Neural cell (in vitro differentiated cells): ENCODE data around the gene CNTN4. TPM values are rescaled to one million over a fixed set of nuclear protein-coding genes. Genes with fewer than 3 reads are reported as not detected.

Source experiments
- H2AFZ ChIP-seq: fragments of 200-600, 300-800 bp; sonication (generic), shearing (Covaris generic); 2 replicates; pipeline ENCODE4 v1.6.0; 2014; ENCODE audit warnings: low read depth, mild to moderate bottlenecking, antibody characterized with exemption, low read length, moderate library complexity
- H3F3A ChIP-seq: fragments of 200-600 bp; shearing (Covaris generic); 2 replicates; pipeline ENCODE4 v1.6.1; 2016; ENCODE audit warnings: mild to moderate bottlenecking, moderate library complexity, mixed read lengths, antibody characterized with exemption, low read length; ENCODE audit not compliant: insufficient read depth, poor library complexity, severe bottlenecking
- H3K27ac ChIP-seq: fragments of 200-600, 300-800 bp; sonication (generic), shearing (Covaris generic); 2 replicates; pipeline ENCODE4 v1.5.1; 2014; ENCODE audit warnings: mild to moderate bottlenecking, low read length, moderate library complexity
- H3K27me3 ChIP-seq: fragments of 300-800, 200-600 bp; sonication (generic), shearing (Covaris generic); 2 replicates; pipeline ENCODE4 v1.6.0; 2014; ENCODE audit warnings: mild to moderate bottlenecking, low read depth, low read length, moderate library complexity; ENCODE audit not compliant: insufficient read depth
- H3K36me3 ChIP-seq: fragments of 300-800, 200-600 bp; sonication (generic), shearing (Covaris generic); 2 replicates; pipeline ENCODE4 v1.5.1; 2014; ENCODE audit warnings: mild to moderate bottlenecking, antibody characterized with exemption, low read length, moderate library complexity; ENCODE audit not compliant: insufficient read depth
- H3K4me2 ChIP-seq: fragments of 300-800, 200-600 bp; sonication (generic), shearing (Covaris generic); 2 replicates; pipeline ENCODE4 v1.6.0; 2014; ENCODE audit warnings: mild to moderate bottlenecking, low read length
- H3K4me3 ChIP-seq: fragments of 300-800, 200-600 bp; sonication (generic), shearing (Covaris generic); 2 replicates; pipeline ENCODE4 v1.5.1; 2014; ENCODE audit warnings: mild to moderate bottlenecking, low read length, moderate library complexity
- H3K79me2 ChIP-seq: fragments of 200-600 bp; shearing (Covaris generic); replicated peaks from 2 replicates; pipeline ENCODE4 v1.6.0; 2014; ENCODE audit warnings: mild to moderate bottlenecking, low read length, moderate library complexity; ENCODE audit not compliant: insufficient read depth
- H3K9ac ChIP-seq: fragments of 300-800, 200-600 bp; sonication (generic), shearing (Covaris generic); 2 replicates; pipeline ENCODE4 v1.6.1; 2016; ENCODE audit warnings: mild to moderate bottlenecking, low read length, mixed read lengths
- H3K9me2 ChIP-seq: fragments of 200-600 bp; shearing (Covaris generic); 2 replicates; pipeline ENCODE4 v1.6.1; 2016; ENCODE audit warnings: mild to moderate bottlenecking, low read length, mixed read lengths; ENCODE audit not compliant: insufficient read depth
- H3K9me3 ChIP-seq: fragments of 200-600, 300-800 bp; sonication (generic), shearing (Covaris generic); 2 replicates; pipeline ENCODE4 v1.6.1; 2016; ENCODE audit warnings: mild to moderate bottlenecking, mixed run types, low read length, moderate library complexity, mixed read lengths
- H4K20me1 ChIP-seq: fragments of 200-600 bp; shearing (Covaris generic); 2 replicates; pipeline ENCODE4 v1.6.1; 2016; ENCODE audit warnings: mild to moderate bottlenecking, mixed run types; ENCODE audit not compliant: insufficient read depth
- CTCF ChIP-seq: fragments of 450-650 bp; IDR thresholded peaks from 2 replicates; pipeline ENCODE4 v1.5.1; 2014; ENCODE audit warnings: antibody characterized with exemption, mild to moderate bottlenecking, moderate library complexity; ENCODE audit not compliant: poor library complexity, severe bottlenecking
- EP300 ChIP-seq: fragments of 450-650 bp; conservative IDR thresholded peaks from 2 replicates; pipeline ENCODE4 v1.6.1; 2014; ENCODE audit warnings: antibody characterized with exemption, mild to moderate bottlenecking, moderate library complexity; ENCODE audit not compliant: poor library complexity, severe bottlenecking
- EZH2 ChIP-seq: fragments of 200-600, 300-800 bp; shearing (Covaris generic), sonication (generic); IDR thresholded peaks from 2 replicates; pipeline ENCODE4 v1.6.1; 2014; ENCODE audit warnings: antibody characterized with exemption, low read length, borderline replicate concordance, mild to moderate bottlenecking; ENCODE audit not compliant: insufficient read depth, poor library complexity, severe bottlenecking
- MXI1 ChIP-seq: fragments of 450-650 bp; conservative IDR thresholded peaks from 2 replicates; pipeline ENCODE4 v1.6.1; 2014; ENCODE audit warnings: antibody characterized with exemption, mild to moderate bottlenecking; ENCODE audit not compliant: poor library complexity, severe bottlenecking
- POLR2AphosphoS5 ChIP-seq: IDR thresholded peaks from 2 replicates; pipeline ENCODE4 v1.6.1; 2012
- RAD21 ChIP-seq: fragments of 450-650 bp; conservative IDR thresholded peaks from 2 replicates; pipeline ENCODE4 v1.6.1; 2014; ENCODE audit warnings: antibody characterized with exemption, mild to moderate bottlenecking, moderate library complexity
- REST ChIP-seq: IDR thresholded peaks from 2 replicates; pipeline ENCODE4 v1.6.1; 2012; ENCODE audit warnings: borderline replicate concordance
- TAF1 ChIP-seq: IDR thresholded peaks from 2 replicates; pipeline ENCODE4 v1.6.1; 2012; ENCODE audit warnings: low read depth
- polyA plus RNA-seq: library from polyadenylated mRNA; depleted of rRNA; stranded (reverse); fragments of >200 nt; gene quantifications from 2 replicates; pipeline ENCODE4 v1.2.3, GENCODE V29; 2014

CNTN4 gene
- polyA plus RNA-seq, 1 donor from 2014 or later, result 10.6 TPM

GRCh38 chr3:2937055-2937454, 838.4 kb downstream of the CNTN4 start:
- Histone ChIP-seq H3K9me3 (no peaks in the 10 kb centered on the region), H3K27me3 (no peaks in the 10 kb centered on the region), H3K9me2 (no peaks in the 10 kb centered on the region), H3K4me3 (no peak overlapping the region), H3K4me2 (no peak overlapping the region), H3K9ac (no peak overlapping the region), H3K79me2 (no peaks in the 10 kb centered on the region), H3K27ac (no peak overlapping the region), H3K36me3 (no peaks in the 10 kb centered on the region), H4K20me1 (no peaks in the 10 kb centered on the region), H2AFZ (no peak overlapping the region), H3F3A (no peaks in the 10 kb centered on the region)
- TF ChIP-seq CTCF (no peak), EP300 (no peak), REST (no peak), MXI1 (no peak), POLR2AphosphoS5 (no peak), RAD21 (no peak), EZH2 (no peak)

- Histone ChIP-seq H3K9me2 (no peaks in the 10 kb centered on the region), H3K79me2 (no peaks in the 10 kb centered on the region), H2AFZ (no peak overlapping the region), H3K36me3 (no peaks in the 10 kb centered on the region), H3K9ac (no peak overlapping the region), H3K4me2 (no peak overlapping the region), H3K9me3 (no peaks in the 10 kb centered on the region), H3K27me3 (no peaks in the 10 kb centered on the region), H3K27ac (no peak overlapping the region), H3F3A (no peaks in the 10 kb centered on the region), H4K20me1 (no peaks in the 10 kb centered on the region), H3K4me3 (no peak overlapping the region)
- TF ChIP-seq RAD21, result no peak
- no peak for TF ChIP-seq EP300
- TF ChIP-seq REST, result no peak
- TF ChIP-seq POLR2AphosphoS5, result no peak
- no peak for TF ChIP-seq TAF1
Observed at GRCh38 chr3:2937592-2937991, 838.9 kb downstream of the CNTN4 start.
